ENCODE results near the gene LOXHD1.

LOXHD1 gene

DNA sequence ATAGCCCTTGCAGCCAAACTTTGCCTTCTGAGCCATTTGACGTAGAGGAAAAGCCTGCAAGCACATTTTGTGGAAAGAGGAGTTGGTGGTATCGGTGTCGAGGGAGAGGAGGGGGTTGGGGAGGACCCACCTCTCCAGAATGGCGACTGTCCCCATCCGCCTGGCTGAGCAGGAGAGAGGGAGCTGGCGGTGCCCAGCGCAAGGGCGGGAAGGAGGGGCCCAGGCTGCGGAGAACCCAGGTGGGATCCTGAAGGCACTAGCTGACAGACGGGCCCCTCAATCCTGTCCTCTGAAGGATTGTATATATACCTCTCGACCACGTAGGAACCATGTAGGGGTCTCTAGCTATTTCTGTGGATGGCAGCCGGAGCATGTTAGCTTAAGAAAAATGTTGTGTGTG lies 200.3 kb downstream of the LOXHD1 start:
- intact Hi-C loops (cut with micrococcal nuclease): no loop called here
- Mint-ChIP-seq H3K9me3 (no peaks in the 10 kb centered on the region), H3K4me3 (no peak overlapping the region), H3K27ac (no peak overlapping the region), H3K36me3 (ENCODE audit: low read depth) (no peaks in the 10 kb centered on the region), H3K27me3 (peaks cover 5% of the 10 kb centered on the region), H3K4me1 (ENCODE audit: low read depth) (no peaks in the 10 kb centered on the region)

GRCh38 chr18:46452820-46453219 lies 204.2 kb downstream of the LOXHD1 start:
- peaks cover under 1% of the 10 kb centered on the region for H3K27me3 Mint-ChIP-seq
- H3K4me3 Mint-ChIP-seq: no peak overlapping the region
- no peaks in the 10 kb centered on the region for H3K36me3 Mint-ChIP-seq (ENCODE audit: low read depth)
- H3K4me1 Mint-ChIP-seq (ENCODE audit: low read depth): no peaks in the 10 kb centered on the region
- H3K9me3 Mint-ChIP-seq: no peaks in the 10 kb centered on the region
- H3K27ac Mint-ChIP-seq: no peak overlapping the region
- intact Hi-C loops (cut with micrococcal nuclease): no loop called here

DNA sequence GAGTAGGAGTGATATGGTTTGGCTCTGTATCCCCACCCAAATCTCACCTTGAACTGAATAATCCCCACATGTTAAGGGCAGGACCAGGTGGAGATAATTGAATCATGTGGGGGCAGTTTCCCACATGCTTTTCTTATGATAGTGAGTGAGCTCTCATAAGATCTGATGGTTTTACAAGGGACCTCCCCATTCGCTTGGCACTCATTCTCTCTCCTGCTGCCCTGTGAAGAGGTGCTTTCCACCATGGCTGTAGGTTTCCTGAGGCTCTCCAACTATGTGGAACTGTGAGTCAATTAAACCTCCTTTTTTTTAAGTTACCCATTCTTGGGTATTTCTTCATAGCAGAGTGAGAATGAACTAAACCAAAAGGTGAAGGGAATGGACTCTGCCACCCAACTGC lies 207.5 kb downstream of the LOXHD1 start:
- no peak overlapping the region for H3K27ac Mint-ChIP-seq
- intact Hi-C loops (cut with micrococcal nuclease): no loop called here
- H3K27me3 Mint-ChIP-seq: peaks cover 4% of the 10 kb centered on the region

GRCh38 chr18:46449033-46449432 lies 208.0 kb downstream of the LOXHD1 start:
- H3K36me3 Mint-ChIP-seq (ENCODE audit: low read depth): no peaks in the 10 kb centered on the region
- H3K4me1 Mint-ChIP-seq (ENCODE audit: low read depth): no peaks in the 10 kb centered on the region
- peaks cover 8% of the 10 kb centered on the region for H3K9me3 Mint-ChIP-seq
- no peak overlapping the region for H3K4me3 Mint-ChIP-seq
- no peak overlapping the region for H3K27ac Mint-ChIP-seq
- intact Hi-C loops (cut with micrococcal nuclease): no loop called here
- peaks cover 4% of the 10 kb centered on the region for H3K27me3 Mint-ChIP-seq

More for the DNA sequence above, 207.5 kb downstream of the LOXHD1 start:
- H3K4me1 Mint-ChIP-seq (ENCODE audit: low read depth): no peaks in the 10 kb centered on the region
- H3K9me3 Mint-ChIP-seq: peaks cover 8% of the 10 kb centered on the region
- no peaks in the 10 kb centered on the region for H3K36me3 Mint-ChIP-seq (ENCODE audit: low read depth)
- H3K4me3 Mint-ChIP-seq: no peak overlapping the region

- H3K27ac Mint-ChIP-seq: no peak overlapping the region
- no peaks in the 10 kb centered on the region for H3K36me3 Mint-ChIP-seq (ENCODE audit: low read depth)
- H3K9me3 Mint-ChIP-seq: peaks cover 8% of the 10 kb centered on the region
- H3K27me3 Mint-ChIP-seq: peaks cover 4% of the 10 kb centered on the region
- no peaks in the 10 kb centered on the region for H3K4me1 Mint-ChIP-seq (ENCODE audit: low read depth)
- intact Hi-C loops (cut with micrococcal nuclease): no loop called here
- H3K4me3 Mint-ChIP-seq: no peak overlapping the region
Observed at GRCh38 chr18:46448347-46448746, 208.7 kb downstream of the LOXHD1 start.

DNA sequence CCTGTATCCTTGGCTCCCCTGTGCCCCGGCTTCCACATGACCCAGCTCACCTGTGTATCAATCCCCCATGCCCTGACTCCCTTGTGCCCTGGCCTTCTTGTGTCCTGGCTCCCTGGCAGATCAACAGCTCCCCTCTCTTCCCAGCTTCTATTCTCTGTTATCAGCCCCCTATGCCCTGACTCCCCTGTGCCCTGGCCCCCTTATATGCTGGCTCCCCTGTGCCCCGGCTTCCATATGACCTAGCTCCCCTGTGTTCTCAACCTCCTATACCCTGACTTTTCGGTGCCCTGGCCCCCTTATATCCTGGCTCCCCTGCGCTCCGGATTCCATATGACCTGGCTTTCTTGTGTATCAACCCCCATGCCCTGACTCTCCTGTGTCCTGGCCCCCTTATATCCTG lies 209.2 kb downstream of the LOXHD1 start:
- Mint-ChIP-seq H3K27me3 (peaks cover 4% of the 10 kb centered on the region), H3K4me3 (no peak overlapping the region), H3K27ac (no peak overlapping the region), H3K36me3 (ENCODE audit: low read depth) (no peaks in the 10 kb centered on the region), H3K9me3 (peaks cover 8% of the 10 kb centered on the region), H3K4me1 (ENCODE audit: low read depth) (no peaks in the 10 kb centered on the region)
- intact Hi-C loops (cut with micrococcal nuclease): no loop called here

DNA sequence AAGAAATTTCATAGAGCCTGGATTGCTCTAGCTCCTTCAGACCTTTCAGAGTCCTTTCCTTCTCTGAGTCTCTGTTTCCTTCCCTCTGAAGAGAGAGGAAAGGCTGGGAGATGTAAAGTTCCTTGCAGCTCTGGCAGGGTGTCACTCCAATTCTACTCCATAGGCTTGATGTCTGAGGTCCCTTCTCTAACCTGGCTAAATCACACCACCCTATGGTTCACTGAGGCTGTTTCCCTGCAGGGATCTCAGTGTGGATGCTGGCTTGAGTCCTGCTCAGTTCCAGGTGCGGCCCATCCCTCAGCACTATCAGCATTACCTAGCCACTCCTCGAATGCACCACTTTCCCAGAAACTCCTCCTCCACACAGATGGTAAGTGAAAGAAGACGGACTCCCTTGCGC lies 209.7 kb downstream of the LOXHD1 start:
- Mint-ChIP-seq H3K27ac (no peak overlapping the region), H3K36me3 (ENCODE audit: low read depth) (no peaks in the 10 kb centered on the region)
- intact Hi-C loops (cut with micrococcal nuclease): no loop called here

DNA sequence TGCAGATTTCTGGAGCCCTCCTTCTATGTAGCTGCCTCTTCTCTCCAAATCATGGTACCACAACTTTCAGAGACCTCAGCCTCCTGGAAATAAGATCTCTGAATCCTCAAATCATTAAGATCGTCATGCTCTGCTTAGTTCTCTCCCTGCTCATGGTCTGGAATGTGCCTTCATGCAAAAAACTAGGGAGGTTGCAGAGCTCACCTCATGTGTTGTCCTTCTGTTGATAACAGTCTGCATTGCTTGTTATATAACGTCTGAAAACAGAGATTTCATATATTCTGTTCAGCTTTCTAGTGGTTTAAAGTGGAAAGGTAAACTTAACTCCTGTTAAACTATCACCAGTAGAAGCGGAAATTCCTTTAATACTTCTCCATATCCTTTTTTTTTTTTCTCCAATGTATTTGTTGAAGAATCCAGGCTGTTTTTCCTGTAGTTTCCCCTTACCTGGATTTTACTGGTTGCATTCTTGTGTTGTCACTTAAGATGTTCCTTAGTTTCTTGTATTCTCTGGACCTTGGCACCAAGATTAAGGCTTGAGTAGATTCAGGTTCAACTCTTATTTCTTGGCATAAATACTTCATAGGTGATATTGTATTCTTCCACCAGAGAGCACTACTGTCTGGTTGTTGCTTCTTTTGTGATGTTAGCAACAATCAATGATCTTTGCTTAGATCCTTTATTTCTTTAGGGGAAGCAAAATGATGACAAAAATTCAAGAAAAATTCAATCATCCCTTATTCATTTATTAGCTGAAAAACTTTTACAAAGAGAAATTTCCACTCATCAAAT lies 211.3 kb downstream of the LOXHD1 start:
- H3K27me3 Mint-ChIP-seq: peaks cover 4% of the 10 kb centered on the region
- H3K27ac Mint-ChIP-seq: no peak overlapping the region
- H3K4me3 Mint-ChIP-seq: no peak overlapping the region
- no peaks in the 10 kb centered on the region for H3K36me3 Mint-ChIP-seq (ENCODE audit: low read depth)
- peaks cover 8% of the 10 kb centered on the region for H3K9me3 Mint-ChIP-seq
- intact Hi-C loops (cut with micrococcal nuclease): no loop called here
- H3K4me1 Mint-ChIP-seq (ENCODE audit: low read depth): no peaks in the 10 kb centered on the region

More for the DNA sequence above, 209.7 kb downstream of the LOXHD1 start:
- Mint-ChIP-seq H3K4me1 (ENCODE audit: low read depth) (no peaks in the 10 kb centered on the region), H3K9me3 (peaks cover 8% of the 10 kb centered on the region), H3K27me3 (peaks cover 4% of the 10 kb centered on the region), H3K4me3 (no peak overlapping the region)

DNA sequence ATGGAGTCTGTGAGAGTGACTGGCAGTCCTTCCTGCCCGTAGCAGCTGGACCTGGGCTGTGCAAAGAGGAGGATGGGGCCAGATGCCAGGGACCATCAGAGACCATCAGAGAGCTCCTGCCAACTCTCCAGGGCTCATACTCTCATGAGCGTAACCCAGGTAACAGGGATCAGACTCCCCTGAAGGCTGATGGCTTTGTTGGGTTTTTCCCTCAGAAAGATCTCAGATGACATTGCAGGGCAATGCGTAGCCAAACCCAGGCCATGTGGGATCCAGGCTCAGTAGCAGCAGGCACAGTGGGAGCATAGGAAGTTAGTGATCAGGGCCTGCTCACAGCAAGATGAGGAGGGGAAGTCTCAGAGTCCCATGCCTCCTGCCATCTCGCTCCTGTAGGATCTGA lies 218.0 kb downstream of the LOXHD1 start:
- Mint-ChIP-seq H3K27me3 (no peaks in the 10 kb centered on the region), H3K4me3 (no peak overlapping the region), H3K27ac (no peak overlapping the region), H3K4me1 (ENCODE audit: low read depth) (no peaks in the 10 kb centered on the region), H3K36me3 (ENCODE audit: low read depth) (no peaks in the 10 kb centered on the region), H3K9me3 (no peaks in the 10 kb centered on the region)
- intact Hi-C loops (cut with micrococcal nuclease): no loop called here

DNA sequence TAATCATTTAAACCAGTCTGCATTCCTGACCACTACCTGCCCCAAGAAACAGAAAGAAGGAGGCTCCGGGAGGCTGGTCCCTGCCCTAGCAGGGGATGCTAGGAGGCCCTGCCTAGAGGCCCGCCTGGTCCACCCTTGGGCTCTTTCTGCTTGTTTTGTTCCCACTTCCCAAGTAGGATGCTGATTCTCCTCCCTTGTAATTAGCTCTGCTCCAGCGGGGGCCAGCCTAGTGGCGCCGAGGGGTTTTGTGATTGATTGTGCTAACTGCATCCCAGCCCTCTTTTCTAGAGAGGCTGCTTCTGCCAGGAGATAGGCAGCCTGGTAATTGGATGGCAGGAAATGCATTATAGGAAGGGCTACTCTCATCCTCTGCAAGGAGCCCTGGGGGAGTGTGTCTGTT lies 220.0 kb downstream of the LOXHD1 start:
- intact Hi-C loops (cut with micrococcal nuclease): no loop called here
- H3K36me3 Mint-ChIP-seq (ENCODE audit: low read depth): no peaks in the 10 kb centered on the region
- no peaks in the 10 kb centered on the region for H3K9me3 Mint-ChIP-seq
- no peak overlapping the region for H3K4me3 Mint-ChIP-seq
- H3K27me3 Mint-ChIP-seq: peaks cover 5% of the 10 kb centered on the region
- no peak overlapping the region for H3K27ac Mint-ChIP-seq
- H3K4me1 Mint-ChIP-seq (ENCODE audit: low read depth): no peaks in the 10 kb centered on the region

DNA sequence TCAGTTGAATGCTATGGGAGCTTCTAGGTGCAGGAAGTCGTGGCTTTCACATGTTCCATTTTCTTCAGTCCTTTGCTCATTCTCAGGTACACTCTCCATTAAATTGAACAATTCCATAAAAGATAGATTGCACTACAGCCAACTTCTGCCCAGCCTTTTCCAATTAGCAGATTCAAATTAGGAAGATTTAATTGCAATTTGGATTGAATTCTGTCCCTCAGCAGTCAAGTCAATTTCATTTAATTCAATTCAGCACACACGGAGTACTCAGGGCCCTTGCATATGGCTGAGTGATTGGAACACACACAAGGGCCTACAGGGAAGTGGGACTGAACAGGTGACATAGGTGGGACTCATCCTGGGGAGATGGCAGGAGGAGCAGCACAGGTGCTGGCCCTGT lies 220.4 kb downstream of the LOXHD1 start:
- Mint-ChIP-seq H3K27ac (no peak overlapping the region), H3K27me3 (peaks cover 8% of the 10 kb centered on the region), H3K4me1 (ENCODE audit: low read depth) (no peaks in the 10 kb centered on the region), H3K9me3 (no peaks in the 10 kb centered on the region), H3K4me3 (no peak overlapping the region), H3K36me3 (ENCODE audit: low read depth) (no peaks in the 10 kb centered on the region)
- intact Hi-C loops (cut with micrococcal nuclease): no loop called here

DNA sequence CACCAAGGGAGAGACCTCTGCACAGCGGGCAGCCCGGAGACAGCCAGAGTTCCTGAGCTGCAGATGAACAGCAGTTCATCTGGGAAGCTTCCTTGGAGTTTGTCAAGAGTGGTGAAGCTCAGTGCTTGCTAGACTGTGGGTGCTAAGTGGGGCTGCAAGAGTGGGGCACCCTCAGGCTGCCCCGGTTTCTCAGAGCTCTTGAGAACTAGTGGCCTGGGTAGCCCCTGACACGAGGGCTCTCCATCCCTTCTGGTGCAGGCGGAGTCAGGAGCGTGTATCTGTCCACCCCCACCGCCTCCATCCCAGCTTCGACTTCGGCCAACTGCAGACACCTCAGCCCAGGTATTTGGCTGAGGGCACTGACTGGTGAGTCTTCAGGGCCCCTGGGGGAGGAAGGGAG lies 222.0 kb downstream of the LOXHD1 start:
- Mint-ChIP-seq H3K27me3 (peaks cover 10% of the 10 kb centered on the region), H3K9me3 (no peaks in the 10 kb centered on the region), H3K4me1 (ENCODE audit: low read depth) (no peaks in the 10 kb centered on the region), H3K4me3 (no peak overlapping the region), H3K36me3 (ENCODE audit: low read depth) (no peaks in the 10 kb centered on the region), H3K27ac (no peak overlapping the region)
- intact Hi-C loops (cut with micrococcal nuclease): no loop called here

DNA sequence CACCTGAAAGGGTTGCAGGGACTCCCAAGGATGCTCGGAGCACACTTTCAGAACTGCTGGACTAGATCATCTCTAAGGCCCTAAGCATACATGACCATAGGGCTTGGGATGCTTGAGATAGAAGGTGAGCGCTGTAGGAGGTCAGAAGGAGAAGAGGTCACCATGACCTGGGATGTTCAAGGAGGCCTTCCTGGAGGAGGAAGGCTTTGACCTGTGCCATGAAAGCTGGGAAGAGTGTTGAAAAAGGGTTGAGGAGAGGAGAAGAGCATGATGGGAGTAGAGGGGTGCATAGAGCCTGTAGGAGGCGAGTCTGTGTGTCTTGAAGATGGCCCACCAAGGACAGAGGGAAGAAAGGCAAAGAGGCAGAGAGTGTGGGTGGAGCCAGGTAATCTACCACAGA lies 222.4 kb downstream of the LOXHD1 start:
- intact Hi-C loops (cut with micrococcal nuclease): no loop called here
- no peak overlapping the region for H3K27ac Mint-ChIP-seq

DNA sequence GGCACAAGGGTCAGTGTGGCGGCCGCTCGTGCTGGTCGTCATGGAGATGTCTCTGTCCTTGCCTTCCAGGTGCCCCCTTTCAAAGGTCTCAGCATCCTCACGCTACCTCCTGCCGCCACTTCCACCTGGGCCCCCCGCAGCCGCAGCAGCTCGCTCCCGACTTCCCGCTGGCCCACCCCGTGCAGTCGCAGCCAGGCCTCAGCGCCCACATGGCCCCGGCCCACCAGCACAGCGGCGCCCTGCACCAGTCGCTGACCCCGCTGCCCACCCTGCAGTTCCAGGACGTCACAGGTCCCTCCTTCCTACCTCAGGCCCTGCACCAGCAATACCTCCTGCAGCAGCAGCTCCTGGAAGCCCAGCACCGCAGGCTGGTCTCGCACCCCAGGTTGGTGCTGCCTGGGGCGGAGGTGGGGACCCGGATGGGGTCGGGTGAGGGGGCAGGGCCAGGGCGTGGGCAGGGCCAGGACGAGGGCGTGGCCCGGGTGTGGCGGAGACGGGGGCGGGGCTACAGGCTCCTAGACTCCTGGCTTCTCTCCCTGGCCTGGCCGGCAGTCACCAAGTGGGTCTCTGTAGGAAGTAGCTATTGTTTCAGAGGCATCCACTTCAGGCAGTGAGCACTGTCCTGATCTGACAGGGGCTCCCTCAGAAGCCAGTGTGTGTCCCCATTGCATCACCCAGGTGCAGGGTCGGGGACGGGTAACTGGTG lies 223.7 kb downstream of the LOXHD1 start:
- Mint-ChIP-seq H3K27me3 (peaks cover 10% of the 10 kb centered on the region), H3K9me3 (no peaks in the 10 kb centered on the region), H3K27ac (no peak overlapping the region), H3K4me1 (ENCODE audit: low read depth) (no peaks in the 10 kb centered on the region), H3K4me3 (no peak overlapping the region), H3K36me3 (ENCODE audit: low read depth) (no peaks in the 10 kb centered on the region)
- intact Hi-C loops (cut with micrococcal nuclease): no loop called here

More for the DNA sequence above, 222.4 kb downstream of the LOXHD1 start:
- H3K36me3 Mint-ChIP-seq (ENCODE audit: low read depth): no peaks in the 10 kb centered on the region
- no peaks in the 10 kb centered on the region for H3K4me1 Mint-ChIP-seq (ENCODE audit: low read depth)
- no peak overlapping the region for H3K4me3 Mint-ChIP-seq
- H3K27me3 Mint-ChIP-seq: peaks cover 10% of the 10 kb centered on the region
- no peaks in the 10 kb centered on the region for H3K9me3 Mint-ChIP-seq

Measured in dendritic cell treated with granulocyte-macrophage colony-stimulating factor and Interleukin-4, amounts not matched to agents 40 ng/mL and 50 ng/mL, for 4 days (primary cell).